CD14-positive monocyte (primary cell): Measurements from ENCODE around the gene ARID1B. TPM values are rescaled to one million over a fixed set of nuclear protein-coding genes. Genes with fewer than 3 reads are reported as not detected.

ENCODE experiments used
- DNase-seq, 3 donors: peaks; one replicate each; pipeline ENCODE4 v3.0.0-alpha.2; 2011 to 2022
- H2AFZ ChIP-seq: 2 replicates; pipeline ENCODE4 v1.6.0; 2012; ENCODE audit warnings: mild to moderate bottlenecking, low read depth, low read length, inconsistent platforms; ENCODE audit not compliant: insufficient read depth, poor library complexity, severe bottlenecking
- H3K27ac ChIP-seq, 2 donors: 1 replicate in 1 of 2; 2 replicates in 1 of 2; pipeline ENCODE4 v1.5.1; 2012 to 2013; ENCODE audit warnings: low read length in 2 of 2, control low read depth in 1 of 2, inconsistent platforms in 1 of 2, low read depth in 1 of 2, mild to moderate bottlenecking in 1 of 2
- H3K27me3 ChIP-seq, 2 donors: one replicate each; pipeline versions ENCODE4 v1.6.0 to v1.6.1; 2011 to 2013; ENCODE audit warnings: low read length in 2 of 2; ENCODE audit not compliant: control insufficient read depth in 2 of 2, insufficient read depth in 2 of 2
- H3K36me3 ChIP-seq, 2 donors: replicated peaks in 1 of 2; 1 replicate in 1 of 2; 2 replicates in 1 of 2; pipeline versions ENCODE4 v1.5.1 to v1.6.1; 2012 to 2013; ENCODE audit warnings: low read length in 2 of 2, control low read depth in 1 of 2, inconsistent platforms in 1 of 2, mild to moderate bottlenecking in 1 of 2; ENCODE audit not compliant: insufficient read depth in 2 of 2, control insufficient read depth in 1 of 2
- H3K4me1 ChIP-seq, 2 donors: 1 replicate in 1 of 2; 2 replicates in 1 of 2; pipeline versions ENCODE4 v1.5.1 to v1.6.1; 2012 to 2013; ENCODE audit warnings: low read length in 2 of 2, control low read depth in 1 of 2, inconsistent platforms in 1 of 2, mild to moderate bottlenecking in 1 of 2, moderate library complexity in 1 of 2; ENCODE audit not compliant: insufficient read depth in 2 of 2, control insufficient read depth in 1 of 2
- H3K4me2 ChIP-seq: replicated peaks from 2 replicates; pipeline ENCODE3; 2012; ENCODE audit warnings: low read length, moderate library complexity, mild to moderate bottlenecking; ENCODE audit not compliant: poor library complexity, severe bottlenecking; ENCODE audit errors: extremely low read depth
- H3K4me3 ChIP-seq, 3 experiments: fragments of 200-600 bp in 1 of 3; sonication (generic) in 1 of 3; replicated peaks in 1 of 3; 1 replicate in 2 of 3; 2 replicates in 1 of 3; pipeline ENCODE4 v1.5.1; 2011 to 2013; ENCODE audit warnings: low read length in 3 of 3, mild to moderate bottlenecking in 3 of 3, control low read depth in 2 of 3, low read depth in 2 of 3, inconsistent platforms in 1 of 3, moderate library complexity in 1 of 3
- H3K79me2 ChIP-seq: 2 replicates; pipeline ENCODE4 v1.6.0; 2012; ENCODE audit warnings: mild to moderate bottlenecking, control low read depth, inconsistent platforms, low read length, moderate library complexity; ENCODE audit not compliant: insufficient read depth
- H3K9ac ChIP-seq: 2 replicates; pipeline ENCODE4 v1.6.0; 2017; ENCODE audit warnings: low read length, mild to moderate bottlenecking; ENCODE audit not compliant: insufficient read depth, poor library complexity, severe bottlenecking
- H3K9me3 ChIP-seq, 2 donors: replicated peaks in 1 of 2; 1 replicate in 1 of 2; 2 replicates in 1 of 2; pipeline versions ENCODE4 v1.5.1 to v1.6.1; 2012 to 2013; ENCODE audit warnings: low read length in 2 of 2, control low read depth in 1 of 2; ENCODE audit not compliant: control insufficient read depth in 1 of 2, insufficient read depth in 1 of 2
- H4K20me1 ChIP-seq: 2 replicates; pipeline ENCODE4 v1.6.0; 2012; ENCODE audit warnings: mild to moderate bottlenecking, low read length, control low read depth, moderate library complexity; ENCODE audit not compliant: insufficient read depth
- H3K27ac Mint-ChIP-seq, 7 donors: one replicate each; pipeline ENCODE4 v1.8.0; 2020; ENCODE audit warnings: mild to moderate bottlenecking in 7 of 7, mixed read lengths in 7 of 7, moderate library complexity in 6 of 7, inconsistent platforms in 2 of 7
- H3K27me3 Mint-ChIP-seq, 3 donors: one replicate each; pipeline ENCODE4 v1.8.0; 2021 to 2022; ENCODE audit warnings: low read depth in 3 of 3, mild to moderate bottlenecking in 3 of 3, mixed read lengths in 3 of 3, moderate library complexity in 3 of 3, inconsistent platforms in 1 of 3
- H3K36me3 Mint-ChIP-seq, 2 donors: one replicate each; pipeline ENCODE4 v1.8.0; 2020; ENCODE audit warnings: mixed read lengths in 2 of 2, inconsistent platforms in 1 of 2, mild to moderate bottlenecking in 1 of 2
- H3K4me1 Mint-ChIP-seq: one replicate; pipeline ENCODE4 v1.8.0; 2020; ENCODE audit warnings: mild to moderate bottlenecking, mixed read lengths
- H3K4me3 Mint-ChIP-seq, 2 donors: one replicate each; pipeline ENCODE4 v1.8.0; 2020; ENCODE audit warnings: mild to moderate bottlenecking in 2 of 2, mixed read lengths in 2 of 2, moderate library complexity in 1 of 2
- H3K9me3 Mint-ChIP-seq, 7 donors: one replicate each; pipeline ENCODE4 v1.8.0; 2020 to 2022; ENCODE audit warnings: mixed read lengths in 7 of 7, mild to moderate bottlenecking in 6 of 7, moderate library complexity in 6 of 7, inconsistent platforms in 2 of 7
- WGBS: methylation state at CpG from one replicate; pipeline ENCODE4 v1.1.5; 2013; ENCODE audit warnings: missing lambda C conversion rate; ENCODE audit not compliant: insufficient coverage; 5-methylcytosine and 5-hydroxymethylcytosine counted together
- intact Hi-C, 2 donors: fragments of 100-400 bp; cut with micrococcal nuclease; formaldehyde crosslinking; loops; one replicate each; pipeline versions ENCODE4 v1.15.0 to v1.15.1; 2023
- polyA plus RNA-seq, 3 donors: library from polyadenylated mRNA; depleted of rRNA in 1 of 3; unstranded in 2 of 3; stranded (reverse) in 1 of 3; fragments of 300-500 nt in 2 of 3; fragments of >200 nt in 1 of 3; fragmentation: Illumina TruSeq in 2 of 3; gene quantifications; 1 replicate in 2 of 3; 2 replicates in 1 of 3; pipeline ENCODE4 v1.2.3, GENCODE V29; 2012 to 2021
- TF ChIP-seq, protein P1 (sequence below): fragments of 200-600 bp; IDR thresholded peaks from one replicate; pipeline ENCODE4 v1.8.0; 2022; ENCODE audit warnings: antibody characterized with exemption, mild to moderate bottlenecking

Gene ARID1B
- polyA plus RNA-seq, 3 donors: 3.2 to 22.1 (median 3.8) TPM

DNA sequence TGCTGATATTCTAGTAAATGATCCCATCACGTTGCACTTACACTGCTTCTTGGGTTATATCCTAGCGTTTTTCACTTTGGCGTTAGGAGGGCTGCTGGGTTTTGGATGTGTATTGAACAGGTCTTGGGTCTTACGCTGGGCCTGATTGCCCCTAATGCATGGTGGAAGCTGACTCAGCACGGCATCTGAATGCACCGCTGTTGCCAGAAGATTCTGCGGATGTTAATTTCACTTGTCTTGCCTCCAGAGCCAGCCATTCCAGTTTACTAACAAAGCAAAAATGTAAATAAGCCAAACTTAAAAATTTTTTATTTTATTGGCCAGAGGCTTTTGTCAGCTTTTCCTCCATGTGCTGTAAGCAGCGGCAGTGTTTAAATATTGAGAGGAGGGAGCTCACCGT, 312.7 kb downstream of the ARID1B start:
- peaks cover 2% of the 10 kb centered on the region for H4K20me1 ChIP-seq
- Mint-ChIP-seq H3K4me3 (no peak overlapping the region), H3K27me3 (no peaks in the 10 kb centered on the region), H3K4me1 (peaks cover 8% of the 10 kb centered on the region), H3K36me3 (peaks cover 43 to 61% of the 10 kb centered on the region in 2 donors), H3K27ac (no peak overlapping the region), H3K9me3 (no peaks in the 10 kb centered on the region)
- TF ChIP-seq, protein P1, sequence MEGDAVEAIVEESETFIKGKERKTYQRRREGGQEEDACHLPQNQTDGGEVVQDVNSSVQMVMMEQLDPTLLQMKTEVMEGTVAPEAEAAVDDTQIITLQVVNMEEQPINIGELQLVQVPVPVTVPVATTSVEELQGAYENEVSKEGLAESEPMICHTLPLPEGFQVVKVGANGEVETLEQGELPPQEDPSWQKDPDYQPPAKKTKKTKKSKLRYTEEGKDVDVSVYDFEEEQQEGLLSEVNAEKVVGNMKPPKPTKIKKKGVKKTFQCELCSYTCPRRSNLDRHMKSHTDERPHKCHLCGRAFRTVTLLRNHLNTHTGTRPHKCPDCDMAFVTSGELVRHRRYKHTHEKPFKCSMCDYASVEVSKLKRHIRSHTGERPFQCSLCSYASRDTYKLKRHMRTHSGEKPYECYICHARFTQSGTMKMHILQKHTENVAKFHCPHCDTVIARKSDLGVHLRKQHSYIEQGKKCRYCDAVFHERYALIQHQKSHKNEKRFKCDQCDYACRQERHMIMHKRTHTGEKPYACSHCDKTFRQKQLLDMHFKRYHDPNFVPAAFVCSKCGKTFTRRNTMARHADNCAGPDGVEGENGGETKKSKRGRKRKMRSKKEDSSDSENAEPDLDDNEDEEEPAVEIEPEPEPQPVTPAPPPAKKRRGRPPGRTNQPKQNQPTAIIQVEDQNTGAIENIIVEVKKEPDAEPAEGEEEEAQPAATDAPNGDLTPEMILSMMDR: no peak
- H3K9me3 ChIP-seq: no peaks in the 10 kb centered on the region
- no peak for DNase-seq
- no peaks in the 10 kb centered on the region for H3K79me2 ChIP-seq
- no peak overlapping the region for H2AFZ ChIP-seq
- no peak overlapping the region for H3K9ac ChIP-seq
- WGBS: 100% methylated on average over 3 of the region's 9 CpGs
- no peak overlapping the region for H3K4me2 ChIP-seq
- no peak overlapping the region for H3K4me3 ChIP-seq
- intact Hi-C loops: no loop called here
- H3K36me3 ChIP-seq: peaks cover 15 to 61% of the 10 kb centered on the region in 2 donors
- no peaks in the 10 kb centered on the region for H3K4me1 ChIP-seq
- no peak overlapping the region for H3K27ac ChIP-seq
- no peaks in the 10 kb centered on the region for H3K27me3 ChIP-seq

DNA sequence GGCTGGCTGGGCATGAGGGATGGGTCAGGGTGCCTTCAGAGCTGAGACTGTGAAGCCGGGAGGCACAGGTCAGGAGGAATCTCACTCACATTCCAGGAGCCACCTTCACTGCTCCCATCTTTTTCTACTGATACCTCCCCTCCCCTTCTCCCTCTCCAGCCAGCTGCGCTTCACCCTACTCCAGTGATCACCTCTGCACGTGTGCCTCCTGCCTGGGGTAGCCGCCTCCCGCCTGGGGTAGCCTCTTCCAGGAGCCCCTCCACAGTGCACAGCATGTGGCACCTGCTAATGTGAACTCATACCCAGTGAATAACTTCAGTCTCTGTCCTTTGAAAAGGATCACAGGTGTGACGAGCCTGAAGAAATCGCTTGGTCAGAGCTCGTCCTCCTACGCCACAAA, 313.6 kb downstream of the ARID1B start:
- Mint-ChIP-seq H3K4me3 (no peak overlapping the region), H3K36me3 (peaks cover 38 to 55% of the 10 kb centered on the region in 2 donors), H3K27me3 (no peaks in the 10 kb centered on the region), H3K27ac (peak overlapping the region in 2 of 7 donors; percentile 50 to 73), H3K9me3 (no peaks in the 10 kb centered on the region), H3K4me1 (peaks cover 8% of the 10 kb centered on the region)
- Histone ChIP-seq H2AFZ (no peak overlapping the region), H3K4me2 (no peak overlapping the region), H3K27ac (no peak overlapping the region), H3K79me2 (no peaks in the 10 kb centered on the region), H3K27me3 (no peaks in the 10 kb centered on the region), H3K9ac (no peak overlapping the region), H4K20me1 (peaks cover 5% of the 10 kb centered on the region), H3K4me3 (no peak overlapping the region), H3K9me3 (no peaks in the 10 kb centered on the region), H3K36me3 (peaks cover 6 to 52% of the 10 kb centered on the region in 2 donors), H3K4me1 (no peaks in the 10 kb centered on the region)
- TF ChIP-seq, protein P1: no peak
- DNase-seq: no peak
- WGBS: 100% methylated on average over 9 of the region's 9 CpGs
- intact Hi-C loops: no loop called here
